Stimulated activated CD8-positive, alpha-beta memory T cell treated with anti-CD3 and anti-CD28 coated beads, Interleukin-4, amount 100 ng/mL, for 4 hours (primary cell): ENCODE data around the gene NAT16.
"Not testable (repeated sequence)": the region's sequence is repeated elsewhere in the genome, so short reads cannot be mapped to it uniquely, and the experiment has no call there.

ENCODE experiments used
- DNase-seq, 2 donors: peaks; one replicate each; pipeline ENCODE4 v3.0.0-alpha.2; 2020; ENCODE audit warnings: low read depth in 2 of 2, low spot score in 1 of 2

The NAT16 gene

GRCh38 chr7:101129603-101130117, 50.4 kb downstream of the NAT16 start:
- DNase-seq = no peak

GRCh38 chr7:101128040-101128834, 51.9 kb downstream of the NAT16 start:
- no peak for DNase-seq

- no peak for DNase-seq
These were observed 52.5 kb downstream of the NAT16 start for GRCh38 chr7:101127460-101128039.

GRCh38 chr7:101126651-101127459, 53.2 kb downstream of the NAT16 start, which contains the start of gene SERPINE1:
SERPINE1 (plus strand) TSS chr7:101127104; CDS start chr7:101128394, 1,290 bp downstream.
- DNase-seq = peak; percentile 16 to 48

GRCh38 chr7:101125989-101126650, 54.0 kb downstream of the NAT16 start:
- DNase-seq = no peak

- DNase-seq = no peak
These were observed 55.6 kb downstream of the NAT16 start for GRCh38 chr7:101124376-101125056.

GRCh38 chr7:101123703-101124068, 56.4 kb downstream of the NAT16 start:
- DNase-seq = no peak

GRCh38 chr7:101122933-101123702, 57.0 kb downstream of the NAT16 start:
- DNase-seq = no peak

GRCh38 chr7:101121991-101122932, 57.8 kb downstream of the NAT16 start:
- DNase-seq = no peak

GRCh38 chr7:101121631-101121990, 58.5 kb downstream of the NAT16 start:
- DNase-seq = not testable (repeated sequence)
